CD4-positive, alpha-beta T cell treated with Interleukin-4 for 4 hours (primary cell): Measurements from ENCODE around the gene ARL11.
"Not testable (repeated sequence)": the region's sequence is repeated elsewhere in the genome, so short reads cannot be mapped to it uniquely, and the experiment has no call there.

Experiments
- DNase-seq: peaks from one replicate; pipeline ENCODE4 v3.0.0-alpha.2; 2020

ARL11 gene

GRCh38 chr13:49627831-49628652 is at the start of gene ARL11:
Gene ARL11 (plus strand): TSS chr13:49628507. CDS start chr13:49630448, 1,941 bp downstream.
- peak; percentile 15 for DNase-seq

- no peak for DNase-seq
Observed at GRCh38 chr13:49579501-49579900, 48.8 kb upstream of the ARL11 start.

GRCh38 chr13:49580980-49581680 is 47.2 kb upstream of the ARL11 start:
- DNase-seq = no peak

- peak; percentile 10 for DNase-seq
Observed at GRCh38 chr13:49584771-49585182, 43.5 kb upstream of the ARL11 start.

- DNase-seq = peak; percentile 52
Observed at GRCh38 chr13:49585220-49586157, 42.8 kb upstream of the ARL11 start, which contains the start of gene RCBTB1. Gene RCBTB1 (minus strand): TSS chr13:49585558. CDS start chr13:49567279, 18,279 bp downstream.

GRCh38 chr13:49586717-49587116 is 41.6 kb upstream of the ARL11 start:
- DNase-seq = no peak

GRCh38 chr13:49587311-49587847 is 40.9 kb upstream of the ARL11 start:
- DNase-seq = no peak

GRCh38 chr13:49590714-49591113 is 37.6 kb upstream of the ARL11 start:
- DNase-seq = not testable (repeated sequence)

- DNase-seq = not testable (repeated sequence)
Observed at GRCh38 chr13:49593876-49594275, 34.4 kb upstream of the ARL11 start.

- DNase-seq = no peak
Observed at GRCh38 chr13:49594576-49594975, 33.7 kb upstream of the ARL11 start.

- no peak for DNase-seq
Observed at GRCh38 chr13:49596221-49596620, 32.1 kb upstream of the ARL11 start.

GRCh38 chr13:49597043-49597641 is 31.2 kb upstream of the ARL11 start:
- no peak for DNase-seq

GRCh38 chr13:49602005-49602404 is 26.3 kb upstream of the ARL11 start:
- no peak for DNase-seq

GRCh38 chr13:49602615-49603014 is 25.7 kb upstream of the ARL11 start:
- not testable (repeated sequence) for DNase-seq

GRCh38 chr13:49604570-49604969 is 23.7 kb upstream of the ARL11 start:
- no peak for DNase-seq

GRCh38 chr13:49606747-49607648 is 21.3 kb upstream of the ARL11 start:
- peak; percentile 85 for DNase-seq

- no peak for DNase-seq
Observed at GRCh38 chr13:49607761-49608160, 20.5 kb upstream of the ARL11 start.

- DNase-seq = no peak
Observed at GRCh38 chr13:49608651-49609331, 19.5 kb upstream of the ARL11 start.

GRCh38 chr13:49610176-49610575 is 18.1 kb upstream of the ARL11 start:
- no peak for DNase-seq

- not testable (repeated sequence) for DNase-seq
Observed at GRCh38 chr13:49612042-49612441, 16.3 kb upstream of the ARL11 start.
